ENCODE results near the gene NTM. TPM values are rescaled to one million over a fixed set of nuclear protein-coding genes. Genes with fewer than 3 reads are reported as not detected.
"Not testable (repeated sequence)": the region's sequence is repeated elsewhere in the genome, so short reads cannot be mapped to it uniquely, and the experiment has no call there.

NTM gene
- total RNA-seq, 1 donor from 2014 or later, result 11.2 TPM

DNA sequence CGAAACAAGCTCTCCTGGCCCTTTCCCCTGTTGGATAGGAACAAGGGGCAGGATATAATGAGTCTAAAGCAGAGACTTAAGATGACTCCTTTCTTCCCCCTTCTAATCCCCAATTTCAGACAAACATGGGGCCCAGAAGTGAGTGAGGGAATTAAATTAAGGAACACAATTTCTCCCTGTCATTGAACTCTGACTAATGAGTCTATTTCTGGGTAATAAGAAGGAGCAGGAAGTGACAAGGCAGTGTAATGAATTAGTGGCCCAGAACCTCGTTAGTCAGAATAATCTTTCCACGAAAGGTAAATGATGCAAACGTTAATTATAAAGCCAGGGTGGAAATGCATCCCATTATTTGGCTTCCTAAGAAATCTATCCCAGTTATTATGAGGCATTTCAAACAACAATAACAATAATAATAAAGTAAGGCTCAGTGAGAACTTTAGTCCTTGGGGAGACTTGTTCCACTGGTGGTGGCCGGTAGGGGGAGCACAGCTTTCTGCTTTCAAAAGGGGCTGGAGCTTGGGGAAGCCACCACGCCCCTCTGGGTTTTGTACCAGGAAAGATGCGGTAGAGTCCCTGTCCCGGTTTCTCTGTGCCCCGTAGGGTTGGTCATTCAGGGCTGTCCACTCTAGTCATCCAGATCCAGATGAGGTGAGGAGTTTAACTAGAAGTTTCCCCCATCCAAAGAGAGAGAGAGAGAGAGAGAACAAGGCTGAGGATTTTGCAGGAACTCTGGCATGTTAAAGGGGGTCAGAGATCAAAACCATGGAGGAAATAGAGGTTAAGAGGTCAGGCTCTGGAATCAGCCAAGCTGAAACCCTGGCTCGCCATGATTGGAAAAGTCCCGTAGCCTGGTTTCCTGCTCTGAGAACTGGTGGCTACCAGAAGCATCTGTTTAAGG, 298.3 kb downstream of the NTM start:
- no peak for DNase-seq (ENCODE audit: low spot score)

DNA sequence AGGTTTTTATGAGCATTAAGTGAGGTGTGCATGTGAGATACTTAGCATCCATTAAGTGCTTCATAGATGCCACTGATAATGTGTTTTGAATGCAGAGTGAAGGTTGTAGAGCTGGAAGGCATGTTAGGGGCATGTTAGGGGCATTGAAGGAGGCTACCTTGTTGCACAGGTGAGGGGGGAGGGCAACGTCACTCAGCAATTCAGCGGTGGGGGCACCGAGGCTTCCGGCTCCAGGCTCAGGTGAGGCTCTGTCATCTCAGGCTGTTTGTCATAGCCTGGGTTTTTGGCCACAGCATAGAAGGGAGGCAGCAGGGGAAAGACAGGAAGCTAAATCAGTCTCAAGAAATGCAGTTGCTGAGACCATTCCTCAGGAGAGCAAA, 299.0 kb downstream of the NTM start:
- DNase-seq (ENCODE audit: low spot score), result no peak

DNA sequence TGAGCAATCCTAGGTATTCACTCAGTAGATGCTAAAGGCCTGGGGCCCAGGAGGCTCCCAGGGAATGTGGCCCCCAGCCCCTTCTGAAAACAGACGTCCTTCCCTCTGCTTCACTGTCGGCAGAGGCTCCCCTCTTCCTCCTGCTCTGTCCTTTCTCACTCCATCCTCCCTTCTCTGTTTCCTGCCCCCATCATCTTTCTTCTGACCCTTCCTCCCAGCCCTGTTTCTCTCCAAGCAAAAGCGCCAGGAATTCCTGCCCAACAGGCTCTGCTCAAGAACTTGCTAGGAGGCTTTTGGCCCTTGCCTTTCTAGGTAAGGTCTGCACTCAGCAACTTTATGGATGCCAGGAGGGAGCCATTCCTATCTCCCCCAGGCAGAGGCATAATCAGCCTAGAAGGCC, 300.5 kb downstream of the NTM start:
- no peak for DNase-seq (ENCODE audit: low spot score)

DNA sequence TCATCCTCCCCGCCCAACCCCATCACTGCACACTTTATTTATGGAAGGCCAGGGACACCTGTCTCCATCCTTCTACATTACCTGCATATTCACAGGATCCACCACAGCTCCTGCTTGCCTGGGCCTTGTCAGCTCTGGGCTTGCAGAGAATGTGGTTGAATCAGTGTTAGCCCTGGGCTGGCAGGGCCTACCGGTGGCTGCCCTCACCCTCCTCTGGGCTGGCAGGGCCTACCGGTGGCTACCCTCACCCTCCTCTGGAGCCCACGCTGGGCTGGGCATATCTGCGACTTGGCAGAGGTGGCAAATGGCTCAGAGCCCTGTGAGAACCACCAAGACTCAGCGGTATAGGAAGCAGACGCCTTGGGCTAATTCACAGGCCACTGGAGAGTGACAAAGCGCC, 300.9 kb downstream of the NTM start:
- no peak for DNase-seq (ENCODE audit: low spot score)

DNA sequence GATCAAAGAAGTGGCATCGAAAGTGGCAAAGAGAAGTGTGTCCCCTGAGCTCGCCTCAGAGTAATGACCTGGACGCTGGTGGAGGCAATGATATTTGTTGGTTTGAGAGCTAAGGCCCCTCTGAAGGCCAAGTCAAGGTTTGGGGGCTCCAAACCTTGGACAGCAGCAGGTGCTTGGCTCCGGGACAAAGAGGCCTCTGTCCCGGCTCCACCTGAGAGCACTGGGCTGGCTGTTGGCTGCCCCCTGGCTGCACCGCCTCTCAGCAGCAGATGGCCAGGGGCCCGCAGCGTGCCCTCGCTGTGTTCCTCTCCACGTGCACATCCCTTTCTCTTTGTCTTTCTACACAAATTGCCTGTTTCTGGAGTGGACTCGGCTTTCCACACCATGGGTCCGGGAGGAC, 301.3 kb downstream of the NTM start:
- DNase-seq (ENCODE audit: low spot score), result no peak

DNA sequence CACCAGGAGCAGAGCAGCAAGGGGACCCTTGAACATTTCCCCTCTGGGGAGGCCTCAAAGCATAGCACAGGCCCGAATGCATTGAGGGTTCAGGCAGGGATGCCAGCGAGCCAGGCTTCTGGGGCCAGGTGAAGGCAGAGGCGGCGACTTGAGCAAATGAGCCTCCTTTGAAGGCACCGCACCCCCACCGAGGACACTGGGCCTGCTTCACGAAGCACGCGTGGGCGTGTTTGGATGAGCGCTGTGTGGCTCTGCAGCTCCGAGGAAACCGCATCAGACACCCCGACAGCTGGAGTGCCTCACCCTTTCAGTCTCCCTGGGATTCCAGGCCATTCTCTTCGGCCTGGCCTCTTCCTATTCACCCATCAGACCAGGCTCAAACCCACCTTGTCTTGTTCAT, 301.8 kb downstream of the NTM start:
- peak; percentile 12 for DNase-seq (ENCODE audit: low spot score)

DNA sequence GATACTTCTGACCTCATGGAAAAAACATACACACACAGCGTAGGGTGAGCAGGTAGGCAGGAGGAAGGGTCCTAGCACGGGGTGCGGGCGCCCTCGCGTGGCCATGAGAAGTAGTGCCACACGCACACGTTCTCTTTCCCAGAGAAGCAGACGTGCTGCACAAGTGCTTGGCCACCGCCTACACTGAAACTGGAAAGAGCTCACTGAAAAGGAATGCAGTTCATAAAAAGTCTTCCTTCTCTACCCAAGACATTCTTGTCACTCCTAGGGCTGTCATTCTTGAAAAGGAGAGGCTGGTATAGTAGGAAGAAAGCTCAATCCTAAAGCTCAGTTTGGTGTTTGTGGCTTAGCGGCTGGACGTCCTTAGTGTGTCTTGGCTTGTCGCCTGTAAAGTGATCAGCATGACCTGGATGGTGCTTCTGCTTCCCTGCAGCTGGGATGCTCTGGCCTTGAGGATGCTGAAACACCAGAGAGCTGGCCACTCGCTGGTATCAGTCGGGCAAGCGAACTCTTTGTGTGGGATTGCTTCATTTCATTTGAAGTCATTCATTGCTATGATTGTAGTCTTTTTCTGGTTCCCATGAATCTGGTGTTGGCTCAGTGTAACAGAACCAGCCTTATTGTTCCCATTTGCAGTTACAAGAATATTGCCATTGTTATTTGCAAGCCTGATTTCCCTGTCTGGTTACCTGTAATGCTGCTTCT, 303.8 kb downstream of the NTM start:
- DNase-seq (ENCODE audit: low spot score), result peak; percentile 63

DNA sequence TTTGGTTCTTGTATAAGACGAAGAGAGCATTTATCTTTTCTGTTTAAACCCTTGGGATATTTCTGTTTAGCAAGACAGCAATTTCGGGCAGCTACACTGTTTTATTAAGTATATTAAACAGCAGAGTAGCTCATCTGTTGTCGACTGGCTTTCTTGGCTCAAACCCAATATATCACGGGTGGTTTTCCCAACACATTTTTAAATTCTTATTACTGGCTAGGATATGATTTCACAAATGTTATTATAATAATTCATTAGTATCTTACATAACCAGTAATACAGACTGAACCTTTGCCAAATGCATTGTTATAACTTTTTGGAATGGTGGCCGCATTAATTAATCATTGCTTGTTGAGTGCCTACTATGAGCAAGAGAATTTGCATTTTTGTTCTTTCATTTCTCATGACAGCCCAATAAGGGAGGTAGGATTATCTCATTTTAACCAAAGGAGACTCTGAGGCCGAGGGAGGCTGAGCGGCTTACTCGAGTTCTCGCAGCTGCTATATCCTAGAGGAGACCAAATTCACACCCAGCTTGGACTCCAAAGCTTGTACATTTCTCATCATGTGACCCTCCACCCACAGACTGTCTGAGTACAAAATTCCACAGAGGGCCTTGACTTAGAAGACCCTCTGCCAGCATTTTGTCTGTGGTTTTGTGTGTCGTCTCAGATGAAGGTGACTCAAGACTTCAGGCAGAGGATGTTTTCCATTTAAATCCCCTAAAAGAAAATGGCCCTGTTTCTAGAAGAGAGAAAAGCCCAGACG, 304.9 kb downstream of the NTM start:
- DNase-seq (ENCODE audit: low spot score), result no peak

DNA sequence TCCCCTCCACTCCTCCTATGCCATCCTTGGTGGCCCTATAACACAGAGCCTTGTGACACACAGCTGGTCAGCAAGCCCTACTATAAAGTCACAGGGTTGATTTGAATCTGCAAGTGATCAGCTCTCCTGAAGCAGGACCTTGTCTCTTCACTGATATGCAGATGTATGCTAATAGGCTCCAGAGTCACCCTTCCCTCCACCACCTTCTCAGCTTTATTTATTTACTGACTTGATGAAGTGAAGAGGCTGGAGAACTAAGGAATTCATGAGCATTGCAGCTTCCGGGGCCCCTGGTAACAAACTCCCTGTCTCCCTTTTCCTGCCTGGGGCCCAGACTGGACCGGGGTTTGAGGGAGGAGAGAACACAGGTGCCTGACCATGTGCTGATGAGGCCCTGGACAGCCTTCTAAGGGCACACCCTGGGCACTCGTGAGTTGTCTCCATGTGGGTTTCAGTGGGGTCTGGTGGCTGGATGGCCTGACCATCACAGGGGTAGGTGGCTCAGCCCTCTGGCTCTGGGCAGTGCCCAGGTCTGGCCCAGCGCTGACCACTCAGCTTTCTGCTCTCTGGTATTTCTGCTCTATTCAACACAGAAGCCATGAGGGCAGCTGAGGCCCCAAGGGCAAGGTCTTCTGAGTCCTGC, 307.5 kb downstream of the NTM start:
- no peak for DNase-seq (ENCODE audit: low spot score)

DNA sequence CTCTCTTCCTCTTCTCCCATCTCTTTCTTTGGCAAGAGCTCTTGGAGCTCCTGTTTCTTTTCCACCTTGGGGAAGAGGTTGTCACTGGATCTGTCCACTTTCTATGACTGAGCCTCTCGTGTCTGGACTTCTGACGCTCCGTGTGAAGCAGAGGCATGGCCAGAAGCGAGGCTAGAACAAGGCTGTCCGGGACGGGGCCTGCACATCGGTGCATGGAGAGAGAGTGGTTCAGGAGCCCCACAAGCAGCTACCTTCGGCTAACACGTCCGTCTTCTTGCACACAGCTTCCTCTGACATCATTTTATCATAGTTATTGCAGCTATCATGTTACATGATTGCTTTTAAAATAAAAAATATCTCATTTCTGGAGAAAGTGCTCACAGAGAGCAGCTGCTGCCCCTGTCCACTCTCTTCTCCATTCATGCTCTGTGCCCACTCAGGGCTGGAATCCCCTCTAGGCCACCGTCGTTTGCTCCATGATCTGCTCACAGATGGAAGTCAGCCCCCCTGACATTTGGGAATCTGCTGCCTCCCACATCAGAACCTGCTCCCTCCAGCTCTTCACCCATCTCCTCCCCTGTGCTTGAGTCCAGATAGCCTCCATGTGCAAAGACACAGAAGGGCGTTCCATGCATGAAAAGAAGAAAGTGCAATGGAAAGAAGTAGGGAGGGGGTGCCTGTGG, 308.4 kb downstream of the NTM start:
- no peak for DNase-seq (ENCODE audit: low spot score)

DNA sequence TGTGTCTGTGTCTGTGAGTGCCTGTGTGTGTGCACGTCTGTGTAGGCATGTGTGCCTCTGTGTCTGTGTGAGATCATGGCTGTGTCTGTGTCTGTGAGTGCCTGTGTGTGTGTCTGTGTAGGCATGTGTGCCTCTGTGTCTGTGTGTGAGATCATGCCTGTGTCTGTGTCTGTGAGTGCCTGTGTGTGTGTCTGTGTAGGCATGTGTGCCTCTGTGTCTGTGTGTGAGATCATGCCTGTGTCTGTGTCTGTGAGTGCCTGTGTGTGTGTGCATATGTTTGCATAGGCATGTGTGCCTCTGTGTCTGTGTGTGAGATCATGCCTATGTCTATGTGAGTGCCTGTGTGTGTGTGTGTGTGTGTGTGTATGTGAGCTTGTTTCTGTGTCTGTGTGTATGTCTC, 310.0 kb downstream of the NTM start:
- DNase-seq (ENCODE audit: low spot score), result not testable (repeated sequence)

DNA sequence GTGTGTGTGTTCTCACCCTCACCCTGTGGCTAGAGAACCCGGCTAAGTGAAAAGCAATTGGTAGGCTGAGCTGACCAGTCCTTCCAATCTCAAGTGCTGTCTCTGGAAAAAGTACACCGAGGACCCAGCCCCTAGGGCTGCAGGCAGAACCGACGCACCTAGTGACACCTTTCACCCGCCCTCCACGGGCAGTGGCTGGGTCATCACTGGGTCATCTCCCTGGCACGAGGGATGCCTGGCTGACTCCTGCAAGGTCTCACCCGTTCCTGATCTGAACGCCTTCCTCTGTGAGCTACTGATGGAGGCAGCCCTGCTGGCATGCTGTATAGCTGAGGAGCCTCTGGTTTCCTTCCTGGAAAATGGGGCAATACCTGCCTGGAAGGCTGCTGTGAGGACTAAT, 311.5 kb downstream of the NTM start:
- DNase-seq (ENCODE audit: low spot score), result no peak

DNA sequence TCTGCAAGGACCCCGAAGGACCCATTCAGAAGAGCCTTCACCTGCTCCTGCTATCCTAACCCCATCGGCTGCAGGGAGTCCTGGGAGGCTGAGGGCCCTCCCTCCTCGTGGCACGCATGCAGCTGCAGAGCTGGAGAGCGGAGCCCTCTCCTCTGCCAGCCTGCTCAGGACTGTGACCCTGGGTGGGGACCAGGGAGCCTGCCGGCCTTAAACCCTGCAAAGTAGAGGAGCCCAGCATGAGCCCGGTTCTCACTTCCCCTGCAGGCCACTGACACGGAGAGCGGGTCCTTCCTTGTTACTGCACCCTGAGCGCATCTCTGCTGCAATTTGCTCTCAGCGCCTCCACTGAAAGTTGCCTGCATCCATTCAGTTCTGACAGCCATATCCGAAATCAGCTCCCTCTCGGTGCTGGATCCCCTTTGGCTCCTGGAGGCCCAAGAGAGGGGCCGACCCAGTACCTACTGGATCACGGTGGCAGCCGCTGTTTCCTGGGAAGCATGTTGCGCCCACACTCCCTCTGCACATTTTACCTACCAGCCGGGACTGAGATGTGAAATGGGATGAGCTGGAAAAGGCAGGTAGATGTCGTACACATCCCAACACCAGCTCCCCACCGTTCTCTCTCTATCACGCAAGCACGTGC, 312.1 kb downstream of the NTM start:
- no peak for DNase-seq (ENCODE audit: low spot score)

DNA sequence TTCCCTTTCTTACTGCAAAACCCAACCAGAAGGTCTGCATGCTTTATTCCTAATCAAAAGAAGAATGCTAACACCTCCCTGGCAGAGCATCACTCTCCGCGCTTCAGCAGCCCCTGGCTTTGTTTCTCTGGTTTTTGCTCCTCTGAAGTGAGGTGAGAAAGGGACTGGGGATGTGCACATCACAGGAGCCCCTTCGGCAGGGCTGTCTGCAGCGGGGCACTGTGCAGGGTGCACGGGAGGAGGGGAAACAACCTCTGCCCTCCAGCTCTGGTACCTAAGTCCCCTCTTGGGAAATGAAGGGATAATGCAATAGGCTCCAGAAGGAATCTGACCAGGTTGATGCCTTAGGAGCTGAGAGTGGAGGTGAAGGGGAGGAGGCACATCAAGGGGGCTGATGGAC, 312.7 kb downstream of the NTM start:
- no peak for DNase-seq (ENCODE audit: low spot score)

DNA sequence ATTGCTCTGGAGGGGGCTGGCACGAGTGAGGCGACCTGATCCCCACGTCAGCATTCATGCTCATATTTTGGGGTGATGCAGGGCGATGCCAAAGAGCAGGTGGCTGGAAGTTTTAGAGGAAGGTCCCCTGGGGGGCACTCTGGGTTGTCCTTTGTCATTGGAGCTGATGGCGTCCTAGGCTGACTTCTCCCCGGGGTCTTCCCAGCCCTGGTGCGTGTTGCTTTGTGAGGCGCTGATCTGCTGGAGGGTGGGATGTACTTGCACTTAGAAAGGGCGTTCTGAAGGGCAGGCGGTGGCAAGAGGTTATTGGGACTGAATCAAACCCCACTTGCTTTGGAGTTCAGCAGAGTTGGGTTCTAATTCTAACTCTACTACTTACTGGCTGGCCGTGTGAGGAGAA, 313.3 kb downstream of the NTM start:
- no peak for DNase-seq (ENCODE audit: low spot score)

DNA sequence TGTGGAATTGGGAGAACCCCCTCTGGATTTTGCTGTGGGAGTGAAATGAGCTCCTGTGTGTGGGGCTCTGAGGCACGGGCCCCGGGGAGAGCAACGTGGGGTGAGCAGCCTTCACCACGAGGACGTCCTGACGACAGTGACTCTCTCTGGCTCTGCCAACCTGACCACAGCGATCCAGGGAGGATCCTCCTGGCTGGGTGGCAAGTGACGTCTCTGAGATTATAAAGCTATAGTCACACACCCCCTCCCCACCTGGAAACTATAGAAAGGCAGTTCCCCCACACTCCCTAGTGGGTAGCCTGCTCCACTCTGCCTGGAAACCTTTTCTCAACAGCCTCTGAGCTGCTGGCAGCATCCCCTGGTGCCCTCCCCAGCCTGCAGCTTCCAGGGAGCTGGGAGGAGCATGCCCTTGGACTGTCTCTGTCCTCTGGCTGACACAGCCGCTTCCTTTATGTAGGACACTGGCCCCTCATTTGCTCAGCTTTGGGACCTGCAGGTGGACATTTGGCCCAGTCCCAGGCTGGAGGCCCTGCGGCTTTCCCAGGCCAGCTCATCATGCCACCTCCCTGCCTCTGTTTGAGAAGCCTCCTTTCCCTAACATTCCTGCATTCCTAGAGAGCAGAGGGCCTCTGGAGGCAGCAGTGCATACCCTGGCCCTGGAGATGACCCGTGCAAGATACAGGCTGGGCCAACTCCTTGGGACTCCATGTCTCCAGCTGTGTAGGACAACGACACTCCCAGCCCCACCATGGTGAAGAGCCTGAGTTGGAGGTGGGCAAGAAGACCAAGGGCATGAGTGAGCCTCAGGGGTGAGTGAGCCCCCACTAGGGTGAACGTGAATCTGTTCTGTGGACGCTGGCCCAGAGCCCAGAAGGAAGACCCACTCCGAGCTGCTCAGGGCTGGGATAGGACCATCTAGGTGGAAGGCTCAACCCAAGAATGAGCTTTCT, 314.0 kb downstream of the NTM start:
- DNase-seq (ENCODE audit: low spot score), result no peak

DNA sequence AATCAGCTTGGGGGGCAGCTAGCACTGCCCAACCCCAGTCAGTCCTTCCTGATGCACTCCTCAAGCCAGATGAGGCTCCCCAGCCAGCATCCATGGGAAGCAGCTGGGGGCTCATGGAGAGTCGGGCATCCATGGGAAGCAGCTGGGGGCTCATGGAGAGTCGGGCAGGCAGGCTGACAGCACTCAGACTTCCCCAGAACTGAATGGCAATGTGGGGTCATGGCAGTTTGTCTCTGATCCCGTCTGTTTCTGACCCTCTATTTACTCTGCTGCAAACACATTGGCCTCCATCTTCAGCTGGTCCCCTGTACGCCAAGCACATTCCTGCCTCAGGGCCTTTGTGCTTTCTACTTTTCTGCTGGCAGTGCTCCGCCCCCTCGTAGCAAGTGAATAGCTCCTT, 314.8 kb downstream of the NTM start:
- no peak for DNase-seq (ENCODE audit: low spot score)

DNA sequence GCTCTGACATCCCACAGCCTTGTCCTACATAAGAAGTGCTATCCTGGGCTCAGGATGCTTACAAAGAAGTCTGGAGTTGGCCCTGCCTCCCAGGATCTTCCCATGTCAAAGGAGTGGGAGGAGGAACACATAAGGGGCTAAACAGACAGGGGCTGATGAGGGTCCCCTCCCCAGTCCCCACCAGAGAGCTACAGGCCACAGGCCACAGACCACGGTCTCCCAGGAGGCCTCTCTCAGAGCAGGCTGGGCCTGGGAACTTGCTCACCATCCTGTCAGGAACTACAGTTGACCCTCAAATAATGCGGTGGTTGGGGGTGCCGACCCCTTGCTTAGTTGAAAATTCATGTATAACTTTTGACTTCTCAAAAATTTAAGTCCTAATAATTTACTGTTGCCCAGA, 315.5 kb downstream of the NTM start:
- no peak for DNase-seq (ENCODE audit: low spot score)

DNA sequence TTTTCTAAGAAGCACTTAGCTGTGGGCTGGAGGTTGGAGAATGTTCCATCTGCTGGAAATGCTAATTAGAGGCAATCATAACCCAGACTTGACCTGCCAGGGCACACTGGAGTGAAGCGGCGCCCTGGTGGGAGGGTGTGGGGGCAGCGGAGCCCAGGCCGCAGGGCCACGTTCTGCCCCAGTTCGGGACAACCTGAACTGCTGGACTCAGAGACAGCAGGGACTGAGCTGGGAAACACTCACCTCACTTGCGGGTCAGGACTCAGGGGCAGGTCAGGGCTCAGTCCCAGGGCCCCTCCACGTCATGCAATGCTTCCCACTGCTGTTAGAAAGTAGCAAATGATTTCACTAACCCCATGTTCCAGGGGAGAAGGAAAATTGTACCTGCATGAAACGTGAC, 316.4 kb downstream of the NTM start:
- DNase-seq (ENCODE audit: low spot score), result peak; percentile 4
